ENCODE results near the gene SHE. TPM values are rescaled to one million over a fixed set of nuclear protein-coding genes. Genes with fewer than 3 reads are reported as not detected.

SHE gene
- polyA plus RNA-seq, 1 donor from 2014 or later, result 0.04 TPM

DNA sequence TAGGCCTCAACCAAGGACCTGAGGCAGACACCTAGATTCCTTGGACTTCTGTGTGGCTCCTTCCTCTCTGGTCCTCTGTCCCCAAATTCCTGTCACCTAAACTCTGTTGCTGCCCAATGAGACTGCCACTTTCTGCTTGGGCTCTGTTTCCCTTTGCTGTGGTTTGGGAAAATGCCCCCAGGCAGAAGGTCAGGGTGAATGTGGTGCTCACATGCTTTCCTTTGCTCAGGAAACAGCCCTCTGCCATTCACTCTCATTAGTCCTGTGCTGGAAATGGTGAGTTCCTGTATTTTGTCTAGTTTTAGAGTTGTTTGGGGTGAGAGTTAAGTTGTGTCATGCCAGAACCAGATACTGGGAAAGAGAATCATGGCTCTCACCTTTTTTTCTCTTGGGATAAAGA is 22.7 kb upstream of the SHE start:
- H3K4me2 ChIP-seq (ENCODE audit: low read length), result no peak overlapping the region
- no peaks in the 10 kb centered on the region for H3K27me3 ChIP-seq (ENCODE audit: insufficient read depth, low read depth, low read length)
- H4K20me1 ChIP-seq (ENCODE audit: insufficient read depth), result no peaks in the 10 kb centered on the region
- no peak overlapping the region for H3K9ac ChIP-seq (ENCODE audit: low read length)
- H3K9me2 ChIP-seq (ENCODE audit: insufficient read depth, low read length), result no peaks in the 10 kb centered on the region
- H3K4me3 ChIP-seq (ENCODE audit: low read length), result no peak overlapping the region
- no peaks in the 10 kb centered on the region for H3K36me3 ChIP-seq (ENCODE audit: insufficient read depth, low read length)
- no peaks in the 10 kb centered on the region for H3K9me3 ChIP-seq (ENCODE audit: low read length)
- H3K27ac ChIP-seq (ENCODE audit: low read length), result no peak overlapping the region
- no peak for TF ChIP-seq SMC3 (conservative IDR thresholded peaks at IDR 0.05; ENCODE audit: poor library complexity)
- no peak for TF ChIP-seq EZH2 (IDR thresholded peaks at IDR 0.05; ENCODE audit: borderline replicate concordance, insufficient read depth, low read length, poor library complexity, severe bottlenecking)
- no peak for TF ChIP-seq EP300 (conservative IDR thresholded peaks at IDR 0.05; ENCODE audit: poor library complexity, severe bottlenecking)
- TF ChIP-seq, protein P1, sequence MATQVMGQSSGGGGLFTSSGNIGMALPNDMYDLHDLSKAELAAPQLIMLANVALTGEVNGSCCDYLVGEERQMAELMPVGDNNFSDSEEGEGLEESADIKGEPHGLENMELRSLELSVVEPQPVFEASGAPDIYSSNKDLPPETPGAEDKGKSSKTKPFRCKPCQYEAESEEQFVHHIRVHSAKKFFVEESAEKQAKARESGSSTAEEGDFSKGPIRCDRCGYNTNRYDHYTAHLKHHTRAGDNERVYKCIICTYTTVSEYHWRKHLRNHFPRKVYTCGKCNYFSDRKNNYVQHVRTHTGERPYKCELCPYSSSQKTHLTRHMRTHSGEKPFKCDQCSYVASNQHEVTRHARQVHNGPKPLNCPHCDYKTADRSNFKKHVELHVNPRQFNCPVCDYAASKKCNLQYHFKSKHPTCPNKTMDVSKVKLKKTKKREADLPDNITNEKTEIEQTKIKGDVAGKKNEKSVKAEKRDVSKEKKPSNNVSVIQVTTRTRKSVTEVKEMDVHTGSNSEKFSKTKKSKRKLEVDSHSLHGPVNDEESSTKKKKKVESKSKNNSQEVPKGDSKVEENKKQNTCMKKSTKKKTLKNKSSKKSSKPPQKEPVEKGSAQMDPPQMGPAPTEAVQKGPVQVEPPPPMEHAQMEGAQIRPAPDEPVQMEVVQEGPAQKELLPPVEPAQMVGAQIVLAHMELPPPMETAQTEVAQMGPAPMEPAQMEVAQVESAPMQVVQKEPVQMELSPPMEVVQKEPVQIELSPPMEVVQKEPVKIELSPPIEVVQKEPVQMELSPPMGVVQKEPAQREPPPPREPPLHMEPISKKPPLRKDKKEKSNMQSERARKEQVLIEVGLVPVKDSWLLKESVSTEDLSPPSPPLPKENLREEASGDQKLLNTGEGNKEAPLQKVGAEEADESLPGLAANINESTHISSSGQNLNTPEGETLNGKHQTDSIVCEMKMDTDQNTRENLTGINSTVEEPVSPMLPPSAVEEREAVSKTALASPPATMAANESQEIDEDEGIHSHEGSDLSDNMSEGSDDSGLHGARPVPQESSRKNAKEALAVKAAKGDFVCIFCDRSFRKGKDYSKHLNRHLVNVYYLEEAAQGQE (IDR thresholded peaks at IDR 0.05; ENCODE audit: borderline replicate concordance), result no peak
- TF ChIP-seq CTCF (IDR thresholded peaks at IDR 0.05; ENCODE audit: poor library complexity, severe bottlenecking), result no peak
- H3F3A ChIP-seq (ENCODE audit: insufficient read depth, low read length, poor library complexity, severe bottlenecking), result no peaks in the 10 kb centered on the region
- H3K79me2 ChIP-seq (replicated peaks; ENCODE audit: insufficient read depth, low read length), result no peaks in the 10 kb centered on the region
- no peak overlapping the region for H2AFZ ChIP-seq (ENCODE audit: low read depth, low read length)

DNA sequence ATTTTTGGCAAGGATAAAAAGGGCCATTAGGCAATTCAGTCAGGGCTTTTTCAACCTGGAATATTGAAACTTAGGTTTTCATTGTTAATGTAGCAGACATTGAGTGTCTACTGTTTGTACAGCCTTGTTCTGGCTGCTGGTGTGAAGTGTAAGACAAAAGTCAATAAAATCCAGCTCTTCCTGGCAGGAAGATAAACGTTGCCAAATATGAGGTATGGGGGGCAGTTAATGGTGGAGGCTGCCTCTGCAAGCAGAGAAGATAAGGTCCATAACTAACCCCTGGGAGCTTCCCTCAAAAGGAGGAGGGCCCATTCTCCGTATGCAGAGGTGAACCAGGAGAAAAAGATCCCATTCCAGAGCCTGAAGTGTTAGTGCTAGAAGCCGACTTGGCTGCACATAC is 19.5 kb upstream of the SHE start:
- Histone ChIP-seq H3K9me2 (ENCODE audit: insufficient read depth, low read length) (no peaks in the 10 kb centered on the region), H3K36me3 (ENCODE audit: insufficient read depth, low read length) (no peaks in the 10 kb centered on the region), H3K9me3 (ENCODE audit: low read length) (no peaks in the 10 kb centered on the region)

More for the DNA sequence above, 19.5 kb upstream of the SHE start:
- Histone ChIP-seq H3K27me3 (ENCODE audit: insufficient read depth, low read depth, low read length) (no peaks in the 10 kb centered on the region), H3K4me3 (ENCODE audit: low read length) (no peak overlapping the region), H3K79me2 (replicated peaks; ENCODE audit: insufficient read depth, low read length) (no peaks in the 10 kb centered on the region), H3K27ac (ENCODE audit: low read length) (no peak overlapping the region), H2AFZ (ENCODE audit: low read depth, low read length) (no peak overlapping the region), H3F3A (ENCODE audit: insufficient read depth, low read length, poor library complexity, severe bottlenecking) (no peaks in the 10 kb centered on the region), H3K9ac (ENCODE audit: low read length) (no peak overlapping the region), H3K4me2 (ENCODE audit: low read length) (no peak overlapping the region), H4K20me1 (ENCODE audit: insufficient read depth) (no peaks in the 10 kb centered on the region)
- TF ChIP-seq CTCF (IDR thresholded peaks at IDR 0.05; ENCODE audit: poor library complexity, severe bottlenecking) (no peak), MXI1 (conservative IDR thresholded peaks at IDR 0.05; ENCODE audit: poor library complexity, severe bottlenecking) (no peak), TAF1 (IDR thresholded peaks at IDR 0.05; ENCODE audit: low read depth) (no peak), RAD21 (conservative IDR thresholded peaks at IDR 0.05) (no peak), POLR2AphosphoS5 (IDR thresholded peaks at IDR 0.05) (no peak), EZH2 (IDR thresholded peaks at IDR 0.05; ENCODE audit: borderline replicate concordance, insufficient read depth, low read length, poor library complexity, severe bottlenecking) (no peak), SMC3 (conservative IDR thresholded peaks at IDR 0.05; ENCODE audit: poor library complexity) (no peak), EP300 (conservative IDR thresholded peaks at IDR 0.05; ENCODE audit: poor library complexity, severe bottlenecking) (no peak)
- TF ChIP-seq, protein P1 (IDR thresholded peaks at IDR 0.05; ENCODE audit: borderline replicate concordance), result no peak
